GM12891 (cell line): ENCODE data around the gene LRRC63.

ENCODE experiments used
- POLR2A ChIP-seq: IDR thresholded peaks from 2 replicates; pipeline ENCODE4 v1.6.1; 2011; ENCODE audit warnings: low read depth, low read length, control low read depth
- SPI1 ChIP-seq: IDR thresholded peaks from 2 replicates; pipeline ENCODE4 v1.6.1; 2011; ENCODE audit warnings: low read depth, low read length, control low read depth

- TF ChIP-seq POLR2A = no peak
- TF ChIP-seq SPI1 = 0 out of 2 replicates have a peak, but pooled peaks have one; percentile 6
Measured at GRCh38 chr13:46296115-46296822, 84.5 kb downstream of the LRRC63 start.
